ENCODE measurements around the gene TRNT1.

GRCh38 chr3:3081381-3082233 is 45.1 kb upstream of the TRNT1 start:
- TF ChIP-seq RAD21 (IDR thresholded peaks at IDR 0.05 in 1 of 2, conservative IDR thresholded peaks at IDR 0.05 in 1 of 2; ENCODE audit: low read depth in 2 of 2, low read length in 2 of 2) (no peak), EZH2 (IDR thresholded peaks at IDR 0.05; ENCODE audit: low read depth, low read length, severe bottlenecking) (no peak), CHD2 (IDR thresholded peaks at IDR 0.05; ENCODE audit: low read length) (no peak), CTCF (IDR thresholded peaks at IDR 0.05; ENCODE audit: control extremely low read depth in 1 of 3, insufficient read depth in 1 of 3, low read depth in 1 of 3, low read length in 3 of 3) (no peak), POLR2AphosphoS5 (IDR thresholded peaks at IDR 0.05; ENCODE audit: low read depth, low read length) (no peak)
